Measurements from ENCODE around the gene TPH1. TPM values are rescaled to one million over a fixed set of nuclear protein-coding genes. Genes with fewer than 3 reads are reported as not detected.

TPH1 gene
- total RNA-seq: 0.30 TPM
- long read RNA-seq: 0 reads

GRCh38 chr11:18046116-18046777 lies at the start of gene TPH1:
TSS of gene TPH1 (minus strand) at chr11:18046269. CDS start at chr11:18040762, 5,507 bp downstream.
- DNase-seq (ENCODE audit: low spot score): no peak
- intact Hi-C loops (cut with DNase I): no loop called here

GRCh38 chr11:18093959-18094358 lies 47.9 kb upstream of the TPH1 start:
- intact Hi-C loops (cut with DNase I): no loop called here
- DNase-seq (ENCODE audit: low spot score): no peak

GRCh38 chr11:18091731-18092130 lies 45.7 kb upstream of the TPH1 start:
- intact Hi-C loops (cut with DNase I): no loop called here
- no peak for DNase-seq (ENCODE audit: low spot score)

GRCh38 chr11:18088966-18089365 lies 42.9 kb upstream of the TPH1 start:
- DNase-seq (ENCODE audit: low spot score): no peak
- intact Hi-C loops (cut with DNase I): no loop called here

- intact Hi-C loops (cut with DNase I): no loop called here
These were observed 42.3 kb upstream of the TPH1 start for GRCh38 chr11:18088366-18088765.

GRCh38 chr11:18081551-18081950 lies 35.5 kb upstream of the TPH1 start:
- intact Hi-C loops (cut with DNase I): no loop called here
- no peak for DNase-seq (ENCODE audit: low spot score)

More at GRCh38 chr11:18088366-18088765, 42.3 kb upstream of the TPH1 start:
- DNase-seq (ENCODE audit: low spot score): no peak

- intact Hi-C loops (cut with DNase I): no loop called here
- no peak for DNase-seq (ENCODE audit: low spot score)
These were observed 34.4 kb upstream of the TPH1 start for GRCh38 chr11:18080451-18080850.

GRCh38 chr11:18078909-18079308 lies 32.8 kb upstream of the TPH1 start:
- DNase-seq (ENCODE audit: low spot score): no peak
- intact Hi-C loops (cut with DNase I): no loop called here

- no peak for DNase-seq (ENCODE audit: low spot score)
- intact Hi-C loops (cut with DNase I): no loop called here
These were observed 29.4 kb upstream of the TPH1 start for GRCh38 chr11:18075444-18075843.

GRCh38 chr11:18071098-18071705 lies 25.1 kb upstream of the TPH1 start:
- DNase-seq (ENCODE audit: low spot score): no peak
- intact Hi-C loops (cut with DNase I): no loop called here

GRCh38 chr11:18067372-18067771 lies 21.3 kb upstream of the TPH1 start:
- DNase-seq (ENCODE audit: low spot score): no peak
- intact Hi-C loops (cut with DNase I): no loop called here

- no peak for DNase-seq (ENCODE audit: low spot score)
These were observed 20.6 kb upstream of the TPH1 start for GRCh38 chr11:18066626-18067025.

GRCh38 chr11:18065572-18065971 lies 19.5 kb upstream of the TPH1 start:
- no peak for DNase-seq (ENCODE audit: low spot score)
- intact Hi-C loops (cut with DNase I): no loop called here

More at GRCh38 chr11:18066626-18067025, 20.6 kb upstream of the TPH1 start:
- intact Hi-C loops (cut with DNase I): no loop called here

- DNase-seq (ENCODE audit: low spot score): no peak
- intact Hi-C loops (cut with DNase I): no loop called here
These were observed 18.5 kb upstream of the TPH1 start for GRCh38 chr11:18064450-18065054.

GRCh38 chr11:18063862-18064434 lies 17.9 kb upstream of the TPH1 start:
- no peak for DNase-seq (ENCODE audit: low spot score)
- intact Hi-C loops (cut with DNase I): no loop called here

- intact Hi-C loops (cut with DNase I): no loop called here
- no peak for DNase-seq (ENCODE audit: low spot score)
These were observed 17.1 kb upstream of the TPH1 start for GRCh38 chr11:18063125-18063524.

- intact Hi-C loops (cut with DNase I): no loop called here
These were observed 15.3 kb upstream of the TPH1 start for GRCh38 chr11:18061351-18061750.

GRCh38 chr11:18056561-18057181 lies 10.6 kb upstream of the TPH1 start:
- no peak for DNase-seq (ENCODE audit: low spot score)
- intact Hi-C loops (cut with DNase I): no loop called here

More at GRCh38 chr11:18061351-18061750, 15.3 kb upstream of the TPH1 start:
- DNase-seq (ENCODE audit: low spot score): no peak

GRCh38 chr11:18054511-18055103 lies 8.5 kb upstream of the TPH1 start:
- no peak for DNase-seq (ENCODE audit: low spot score)
- intact Hi-C loops (cut with DNase I): no loop called here

GRCh38 chr11:18050848-18051247 lies 4.8 kb upstream of the TPH1 start:
- intact Hi-C loops (cut with DNase I): no loop called here
- no peak for DNase-seq (ENCODE audit: low spot score)

Measured in cardiac septum (tissue), 1 donor.